Activated CD8-positive, alpha-beta T cell treated with anti-CD3 and anti-CD28 coated beads, Interleukin-2, amount 10 ng/mL, durations not matched to agents 7 days and 5 days (primary cell): Measurements from ENCODE around the gene SEPTIN10. TPM values are rescaled to one million over a fixed set of nuclear protein-coding genes. Genes with fewer than 3 reads are reported as not detected.
A peak's percentile ranks its signal among the peaks of the same experiment; 100 is the strongest.

ENCODE experiments used
- ATAC-seq: fragments of 150-1000 bp; cut with Tn5 transposase; one replicate; pipeline ENCODE4 v1.10.0; 2021; ENCODE audit warnings: moderate library complexity
- CTCF ChIA-PET: fragments of 350-600 bp; sonication (Branson Sonifier 250); formaldehyde crosslinking; loops from one replicate; lab custom pipeline; 2021; ENCODE audit warnings: antibody characterized with exemption; lab: Charles Lee
- POLR2A ChIA-PET: fragments of 350-600 bp; sonication (Branson Sonifier 250); formaldehyde crosslinking; loops from one replicate; lab custom pipeline; 2021; ENCODE audit warnings: antibody characterized with exemption; lab: Charles Lee
- DNase-seq: peaks from one replicate; pipeline ENCODE4 v3.0.0-alpha.2; 2020
- H3K27ac Mint-ChIP-seq: one replicate; pipeline ENCODE4 v1.8.0; 2021; ENCODE audit warnings: mild to moderate bottlenecking, mixed read lengths
- H3K27me3 Mint-ChIP-seq: one replicate; pipeline ENCODE4 v1.8.0; 2021; ENCODE audit warnings: low read depth, mixed read lengths
- H3K36me3 Mint-ChIP-seq: one replicate; pipeline ENCODE4 v1.8.0; 2021; ENCODE audit warnings: low read depth, mixed read lengths
- H3K4me1 Mint-ChIP-seq: one replicate; pipeline ENCODE4 v1.8.0; 2021; ENCODE audit warnings: low read depth, mixed read lengths
- H3K4me3 Mint-ChIP-seq: one replicate; pipeline ENCODE4 v1.8.0; 2021; ENCODE audit warnings: mild to moderate bottlenecking, mixed read lengths
- H3K9me3 Mint-ChIP-seq: one replicate; pipeline ENCODE4 v1.8.0; 2022; ENCODE audit warnings: mixed read lengths; ENCODE audit not compliant: insufficient read depth
- total RNA-seq, 2 experiments: library from RNA; stranded (reverse); gene quantifications; one replicate each; pipeline ENCODE4 v1.2.3, GENCODE V29; 2021

SEPTIN10 gene
- total RNA-seq, 2 experiments from 2014 or later = 0.50 TPM; not detected in 1

GRCh38 chr2:109523536-109524361 is 90.0 kb downstream of the SEPTIN10 start:
- CTCF ChIA-PET = interaction anchor here (1.2 kb wide), 1 partner anchor 22 kb away, joined by 3 read pairs; no protein-coding TSS in a partner anchor

GRCh38 chr2:109523121-109523520 is 90.6 kb downstream of the SEPTIN10 start:
- Mint-ChIP-seq H3K27me3 (no peaks in the 10 kb centered on the region), H3K36me3 (no peaks in the 10 kb centered on the region), H3K9me3 (no peaks in the 10 kb centered on the region), H3K27ac (no peak overlapping the region), H3K4me1 (no peaks in the 10 kb centered on the region), H3K4me3 (no peak overlapping the region)
- ChIA-PET CTCF (no interaction called here), POLR2A (no interaction called here)
- no peak for ATAC-seq
- DNase-seq = no peak

More at GRCh38 chr2:109523536-109524361, 90.0 kb downstream of the SEPTIN10 start:
- H3K27ac Mint-ChIP-seq = no peak overlapping the region
- H3K4me3 Mint-ChIP-seq = no peak overlapping the region
- no peaks in the 10 kb centered on the region for H3K36me3 Mint-ChIP-seq
- no peak for ATAC-seq
- no peaks in the 10 kb centered on the region for H3K9me3 Mint-ChIP-seq
- H3K4me1 Mint-ChIP-seq = no peaks in the 10 kb centered on the region
- DNase-seq = no peak
- no peaks in the 10 kb centered on the region for H3K27me3 Mint-ChIP-seq
- POLR2A ChIA-PET = no interaction called here

- Mint-ChIP-seq H3K27me3 (no peaks in the 10 kb centered on the region), H3K4me3 (no peak overlapping the region), H3K4me1 (no peaks in the 10 kb centered on the region), H3K9me3 (no peaks in the 10 kb centered on the region), H3K36me3 (no peaks in the 10 kb centered on the region), H3K27ac (no peak overlapping the region)
- ChIA-PET CTCF (interaction anchor here (1.3 kb wide), 1 partner anchor 24 kb away, joined by 3 read pairs; no protein-coding TSS in a partner anchor), POLR2A (no interaction called here)
- ATAC-seq = no peak
- DNase-seq = no peak
Measured at GRCh38 chr2:109522063-109522374, 91.7 kb downstream of the SEPTIN10 start.

- no peak overlapping the region for H3K27ac Mint-ChIP-seq
- DNase-seq = no peak
- no peak for ATAC-seq
- H3K36me3 Mint-ChIP-seq = no peaks in the 10 kb centered on the region
- H3K4me3 Mint-ChIP-seq = no peak overlapping the region
- no peaks in the 10 kb centered on the region for H3K9me3 Mint-ChIP-seq
- no peaks in the 10 kb centered on the region for H3K4me1 Mint-ChIP-seq
- POLR2A ChIA-PET = no interaction called here
- CTCF ChIA-PET = interaction anchor here (1.3 to 1.9 kb wide), 2 partner anchors 12 to 24 kb away, joined by 3 to 5 read pairs; no protein-coding TSS in a partner anchor
- H3K27me3 Mint-ChIP-seq = no peaks in the 10 kb centered on the region
Measured at GRCh38 chr2:109521233-109522062, 92.3 kb downstream of the SEPTIN10 start.

GRCh38 chr2:109519513-109519912 is 94.3 kb downstream of the SEPTIN10 start:
- POLR2A ChIA-PET = no interaction called here
- no peak overlapping the region for H3K4me3 Mint-ChIP-seq
- CTCF ChIA-PET = interaction anchor here (1.9 kb wide), 1 partner anchor 10 kb away, joined by 5 read pairs; no protein-coding TSS in a partner anchor
- H3K9me3 Mint-ChIP-seq = no peaks in the 10 kb centered on the region
- no peak overlapping the region for H3K27ac Mint-ChIP-seq
- no peaks in the 10 kb centered on the region for H3K4me1 Mint-ChIP-seq
- H3K27me3 Mint-ChIP-seq = no peaks in the 10 kb centered on the region
- H3K36me3 Mint-ChIP-seq = no peaks in the 10 kb centered on the region
- DNase-seq (no peak), ATAC-seq (no peak)

- ATAC-seq = no peak
- ChIA-PET POLR2A (no interaction called here), CTCF (no interaction called here)
- H3K4me1 Mint-ChIP-seq = peaks cover 9% of the 10 kb centered on the region
- H3K9me3 Mint-ChIP-seq = no peaks in the 10 kb centered on the region
- peaks cover under 1% of the 10 kb centered on the region for H3K27me3 Mint-ChIP-seq
- H3K27ac Mint-ChIP-seq = no peak overlapping the region
- no peak overlapping the region for H3K4me3 Mint-ChIP-seq
- H3K36me3 Mint-ChIP-seq = no peaks in the 10 kb centered on the region
- no peak for DNase-seq
Measured at GRCh38 chr2:109517118-109517889, 96.5 kb downstream of the SEPTIN10 start.

GRCh38 chr2:109516445-109517117 is 97.2 kb downstream of the SEPTIN10 start:
- no peak for DNase-seq
- Mint-ChIP-seq H3K4me3 (no peak overlapping the region), H3K4me1 (peaks cover 9% of the 10 kb centered on the region), H3K27me3 (peaks cover 2% of the 10 kb centered on the region), H3K36me3 (no peaks in the 10 kb centered on the region), H3K27ac (no peak overlapping the region), H3K9me3 (no peaks in the 10 kb centered on the region)
- ATAC-seq = no peak
- ChIA-PET CTCF (no interaction called here), POLR2A (no interaction called here)

GRCh38 chr2:109514857-109515256 is 98.9 kb downstream of the SEPTIN10 start:
- Mint-ChIP-seq H3K4me1 (peaks cover 9% of the 10 kb centered on the region), H3K9me3 (no peaks in the 10 kb centered on the region), H3K4me3 (no peak overlapping the region), H3K36me3 (no peaks in the 10 kb centered on the region), H3K27ac (no peak overlapping the region), H3K27me3 (peaks cover 2% of the 10 kb centered on the region)
- DNase-seq (no peak), ATAC-seq (no peak)
- ChIA-PET CTCF (no interaction called here), POLR2A (no interaction called here)

- ChIA-PET POLR2A (no interaction called here), CTCF (interaction anchor here (0.6 kb wide), 1 partner anchor 440 kb away, joined by 3 read pairs; no protein-coding TSS in a partner anchor)
- H3K36me3 Mint-ChIP-seq = no peaks in the 10 kb centered on the region
- H3K4me1 Mint-ChIP-seq = peaks cover 9% of the 10 kb centered on the region
- H3K9me3 Mint-ChIP-seq = no peaks in the 10 kb centered on the region
- peak; percentile 28 for DNase-seq
- H3K27me3 Mint-ChIP-seq = peaks cover 2% of the 10 kb centered on the region
- peak; percentile 16 for ATAC-seq
- no peak overlapping the region for H3K27ac Mint-ChIP-seq
- H3K4me3 Mint-ChIP-seq = no peak overlapping the region
Measured at GRCh38 chr2:109513749-109514588, 99.8 kb downstream of the SEPTIN10 start.

GRCh38 chr2:109513230-109513629 is 100.5 kb downstream of the SEPTIN10 start:
- ATAC-seq (no peak), DNase-seq (no peak)
- H3K36me3 Mint-ChIP-seq = no peaks in the 10 kb centered on the region
- POLR2A ChIA-PET = no interaction called here
- H3K27me3 Mint-ChIP-seq = peaks cover 2% of the 10 kb centered on the region
- H3K4me3 Mint-ChIP-seq = no peak overlapping the region
- CTCF ChIA-PET = no interaction called here
- no peak overlapping the region for H3K27ac Mint-ChIP-seq
- H3K9me3 Mint-ChIP-seq = no peaks in the 10 kb centered on the region
- peaks cover 9% of the 10 kb centered on the region for H3K4me1 Mint-ChIP-seq
